LNCAP (cell line): ENCODE results near the gene TOMM40L.

Experiments used
- CTCF ChIP-seq: fragments of 450-650 bp; IDR thresholded peaks from 2 replicates; pipeline ENCODE4 v1.5.1; 2017; ENCODE audit warnings: mild to moderate bottlenecking

The TOMM40L gene

GRCh38 chr1:161266202-161266601, 40.3 kb downstream of the TOMM40L start:
- no peak for TF ChIP-seq CTCF

GRCh38 chr1:161266836-161267235, 41.0 kb downstream of the TOMM40L start:
- no peak for TF ChIP-seq CTCF

- TF ChIP-seq CTCF: no peak
Measured at GRCh38 chr1:161267321-161267720, 41.5 kb downstream of the TOMM40L start.

GRCh38 chr1:161273402-161273801, 47.5 kb downstream of the TOMM40L start:
- TF ChIP-seq CTCF: no peak

- no peak for TF ChIP-seq CTCF
Measured at GRCh38 chr1:161274874-161275273, 49.0 kb downstream of the TOMM40L start.
